PC-9 (cell line): ENCODE results near the gene HEG1. TPM values are rescaled to one million over a fixed set of nuclear protein-coding genes. Genes with fewer than 3 reads are reported as not detected.

Experiments used
- BruUV-seq: library from RNA; stranded (reverse); fragments of 400-500 nt; replicated peaks from 2 replicates; lab custom pipeline; 2021; lab: Mats Ljungman, UMichigan
- CTCF ChIA-PET: fragments of 300-600 bp; sonication (Branson Sonifier 250); formaldehyde crosslinking; loops from one replicate; lab custom pipeline; 2022; ENCODE audit warnings: antibody characterized with exemption; lab: Charles Lee
- POLR2A ChIA-PET: fragments of 300-600 bp; sonication (Branson Sonifier 250); formaldehyde crosslinking; loops from one replicate; lab custom pipeline; 2022; ENCODE audit warnings: antibody characterized with exemption; ENCODE audit not compliant: unreplicated experiment; lab: Charles Lee
- DNase-seq, 2 experiments: peaks; one replicate each; pipeline versions ENCODE4 v3.0.0 to v3.0.0-alpha.2; 2015 to 2022; ENCODE audit warnings: mixed read lengths in 1 of 2
- H2AFZ ChIP-seq: fragments of 200-600 bp; sonication (generic); 2 replicates; pipeline ENCODE4 v1.8.1; 2017; ENCODE audit warnings: antibody characterized with exemption
- H3F3A ChIP-seq: fragments of 200-600 bp; sonication (generic); 2 replicates; pipeline ENCODE4 v1.8.1; 2017; ENCODE audit warnings: antibody characterized with exemption, mild to moderate bottlenecking, low read depth; ENCODE audit not compliant: insufficient read depth
- H3K27ac ChIP-seq: fragments of 200-600 bp; sonication (generic); 2 replicates; pipeline ENCODE4 v1.6.1; 2016; ENCODE audit warnings: mixed run types
- H3K27me3 ChIP-seq: fragments of 200-600 bp; sonication (generic); 2 replicates; pipeline ENCODE4 v1.6.1; 2016; ENCODE audit warnings: low read depth, mixed run types; ENCODE audit not compliant: insufficient read depth
- H3K36me3 ChIP-seq: fragments of 200-600 bp; sonication (generic); 2 replicates; pipeline ENCODE4 v1.6.1; 2016; ENCODE audit warnings: low read depth, mixed run types
- H3K4me1 ChIP-seq: fragments of 200-600 bp; sonication (generic); replicated peaks from 2 replicates; pipeline ENCODE4 v1.6.1; 2016; ENCODE audit warnings: mixed run types; ENCODE audit not compliant: insufficient read depth
- H3K4me2 ChIP-seq: fragments of 200-600 bp; sonication (generic); 2 replicates; pipeline ENCODE4 v1.6.1; 2017; ENCODE audit warnings: mixed run types
- H3K4me3 ChIP-seq: fragments of 200-600 bp; sonication (generic); 2 replicates; pipeline ENCODE4 v1.6.1; 2016; ENCODE audit warnings: mixed run types
- H3K79me2 ChIP-seq: fragments of 200-600 bp; sonication (generic); 2 replicates; pipeline ENCODE4 v1.6.1; 2017; ENCODE audit warnings: low read depth, mixed run types
- H3K9me2 ChIP-seq: fragments of 200-600 bp; sonication (generic); 2 replicates; pipeline ENCODE4 v1.8.1; 2017; ENCODE audit warnings: mild to moderate bottlenecking; ENCODE audit not compliant: insufficient read depth
- H3K9me3 ChIP-seq: fragments of 200-600 bp; sonication (generic); 2 replicates; pipeline ENCODE4 v1.8.1; 2016; ENCODE audit warnings: low read depth; ENCODE audit not compliant: insufficient read depth
- H4K20me1 ChIP-seq: fragments of 200-600 bp; sonication (generic); 2 replicates; pipeline ENCODE4 v1.8.1; 2017; ENCODE audit not compliant: insufficient read depth
- CTCF ChIP-seq: fragments of 200-600 bp; sonication (generic); conservative IDR thresholded peaks from 2 replicates; pipeline ENCODE4 v1.6.1; 2017; ENCODE audit warnings: mixed run types, antibody characterized with exemption, mild to moderate bottlenecking, moderate library complexity
- EZH2 ChIP-seq: fragments of 200-600 bp; sonication (generic); IDR thresholded peaks from 2 replicates; pipeline ENCODE4 v1.8.0; 2017; ENCODE audit warnings: antibody characterized with exemption, low read depth
- intact Hi-C: fragments of 100-400 bp; cut with micrococcal nuclease; formaldehyde crosslinking; loops from one replicate; pipeline ENCODE4 v1.10.0; 2022; ENCODE audit not compliant: unreplicated experiment
- total RNA-seq: library from RNA; stranded (reverse); gene quantifications from 2 replicates; pipeline ENCODE4 v1.2.3, GENCODE V29; 2021

HEG1 gene
- total RNA-seq, 1 experiment from 2014 or later = 33.5 TPM

- POLR2A ChIA-PET = no interaction called here
- DNase-seq = no peak
- H3K4me1 ChIP-seq = no peaks in the 10 kb centered on the region
Measured at GRCh38 chr3:124923833-124924232, 132.0 kb downstream of the HEG1 start.

GRCh38 chr3:124920718-124921117 lies 135.1 kb downstream of the HEG1 start:
- no peaks in the 10 kb centered on the region for H4K20me1 ChIP-seq
- H3K4me2 ChIP-seq = no peak overlapping the region
- ChIA-PET CTCF (no interaction called here), POLR2A (interaction anchor here (0.5 to 0.6 kb wide), 2 partner anchors 10 to 344 kb away, joined by 6 to 17 read pairs; no protein-coding TSS in a partner anchor)
- H3K36me3 ChIP-seq = no peaks in the 10 kb centered on the region
- no peaks in the 10 kb centered on the region for H3F3A ChIP-seq
- H3K4me3 ChIP-seq = no peak overlapping the region
- TF ChIP-seq EZH2 (no peak), CTCF (no peak)
- no TSS peak for BruUV-seq
- no peaks in the 10 kb centered on the region for H3K4me1 ChIP-seq
- H3K79me2 ChIP-seq = no peaks in the 10 kb centered on the region
- H3K27ac ChIP-seq = no peak overlapping the region
- no peak for DNase-seq
- H2AFZ ChIP-seq = no peak overlapping the region
- no peaks in the 10 kb centered on the region for H3K9me3 ChIP-seq
- H3K27me3 ChIP-seq = no peaks in the 10 kb centered on the region
- no peaks in the 10 kb centered on the region for H3K9me2 ChIP-seq
- intact Hi-C loops = no loop called here

More at GRCh38 chr3:124923833-124924232, 132.0 kb downstream of the HEG1 start:
- Histone ChIP-seq H3K9me2 (no peaks in the 10 kb centered on the region), H3K27ac (no peak overlapping the region), H3K9me3 (no peaks in the 10 kb centered on the region), H3K4me2 (no peak overlapping the region), H2AFZ (no peak overlapping the region), H3K36me3 (no peaks in the 10 kb centered on the region), H3K79me2 (no peaks in the 10 kb centered on the region), H3F3A (no peaks in the 10 kb centered on the region), H3K27me3 (no peaks in the 10 kb centered on the region), H4K20me1 (no peaks in the 10 kb centered on the region), H3K4me3 (no peak overlapping the region)
- intact Hi-C loops = no loop called here
- BruUV-seq = no TSS peak
- peak; percentile 31; the same call in 1 of the 2 replicates for TF ChIP-seq CTCF
- no peak for TF ChIP-seq EZH2
- CTCF ChIA-PET = no interaction called here

GRCh38 chr3:124919756-124920155 lies 136.0 kb downstream of the HEG1 start:
- no peak for DNase-seq
- intact Hi-C loops = no loop called here
- CTCF ChIA-PET = no interaction called here
- Histone ChIP-seq H3K9me3 (no peaks in the 10 kb centered on the region), H3K4me3 (no peak overlapping the region), H3K27me3 (no peaks in the 10 kb centered on the region; the same call in 1 of the 2 replicates), H4K20me1 (no peaks in the 10 kb centered on the region), H3K9me2 (no peaks in the 10 kb centered on the region), H3K4me2 (no peak overlapping the region), H3K4me1 (no peaks in the 10 kb centered on the region), H3K79me2 (no peaks in the 10 kb centered on the region), H3F3A (no peaks in the 10 kb centered on the region), H2AFZ (no peak overlapping the region), H3K27ac (no peak overlapping the region), H3K36me3 (no peaks in the 10 kb centered on the region)
- no TSS peak for BruUV-seq
- POLR2A ChIA-PET = no interaction called here
- no peak for TF ChIP-seq CTCF
- no peak for TF ChIP-seq EZH2
